ENCODE data around the gene DENND1B. TPM values are rescaled to one million over a fixed set of nuclear protein-coding genes. Genes with fewer than 3 reads are reported as not detected.

DENND1B gene
- total and polyA plus RNA-seq, 2 of the 8 experiments (the other 6 are each of a cell fraction or from before 2014, with no cell fraction given) = 0.74 to 3.3 TPM

GRCh38 chr1:197797010-197797409, 21.7 kb upstream of the DENND1B start:
- no peak overlapping the region for H2BK20ac ChIP-seq (ENCODE audit: low read length)
- TF ChIP-seq CHD7 (IDR thresholded peaks at IDR 0.05; ENCODE audit: insufficient replicate concordance, low read length) = no peak

More at GRCh38 chr1:197797010-197797409, 21.7 kb upstream of the DENND1B start:
- H3K18ac ChIP-seq (ENCODE audit: extremely low read depth, low read length) = no peak overlapping the region
- H3K4me3 ChIP-seq (ENCODE audit: extremely low read depth in 1 of 4, insufficient read depth in 2 of 4, low read depth in 3 of 4, low read length in 4 of 4) = no peak overlapping the region
- H3K27ac ChIP-seq (ENCODE audit: low read depth, low read length) = no peak overlapping the region
- H3K4me2 ChIP-seq (ENCODE audit: insufficient read depth in 1 of 2, low read depth in 2 of 2, low read length in 2 of 2) = no peak overlapping the region
- CTCF ChIA-PET (ENCODE audit: partially characterized antibody) = interaction anchor here (0.7 to 0.9 kb wide), 2 partner anchors 14 to 19 kb away, joined by 3 to 4 read pairs; no protein-coding TSS in a partner anchor
- H2BK12ac ChIP-seq (ENCODE audit: low read depth, low read length) = no peak overlapping the region
- no peak overlapping the region for H2BK15ac ChIP-seq (ENCODE audit: low read length)
- no peak overlapping the region for H4K91ac ChIP-seq (replicated peaks; ENCODE audit: insufficient read length, low read length)
- H4K5ac ChIP-seq (ENCODE audit: insufficient read length, low read depth, low read length) = no peak overlapping the region
- peaks cover 0 to 12% of the 10 kb centered on the region in 2 experiments; a peak in 3 of 4 replicates for H3K9me3 ChIP-seq (ENCODE audit: insufficient read depth in 2 of 2, low read depth in 1 of 2, low read length in 1 of 2)
- H3K23me2 ChIP-seq (ENCODE audit: low read depth, low read length) = no peaks in the 10 kb centered on the region; the same call in 1 of the 2 replicates
- H4K20me1 ChIP-seq (replicated peaks in 1 of 2; ENCODE audit: control insufficient read depth in 1 of 2, insufficient read depth in 2 of 2, low read length in 2 of 2) = no peaks in the 10 kb centered on the region
- POLR2A ChIA-PET (ENCODE audit: partially characterized antibody) = no interaction called here
- H2BK5ac ChIP-seq (ENCODE audit: low read depth, low read length) = no peak overlapping the region
- H2BK120ac ChIP-seq (replicated peaks; ENCODE audit: low read depth, low read length) = no peak overlapping the region
- H3K4ac ChIP-seq (replicated peaks; ENCODE audit: insufficient read length, low read depth, low read length) = no peak overlapping the region
- H3K36me3 ChIP-seq (ENCODE audit: control insufficient read depth in 2 of 4, insufficient read depth in 4 of 4, low read length in 3 of 4) = no peaks in the 10 kb centered on the region
- H2AFZ ChIP-seq (ENCODE audit: low read length) = no peak overlapping the region
- no peak overlapping the region for H3K56ac ChIP-seq (replicated peaks; ENCODE audit: insufficient read length, low read depth, low read length)
- H3K4me1 ChIP-seq (replicated peaks in 1 of 4; ENCODE audit: control insufficient read depth in 3 of 4, insufficient read depth in 4 of 4, low read length in 3 of 4) = peaks cover 0 to 4% (median 0%) of the 10 kb centered on the region in 4 experiments; a peak in 2 of 7 replicates
- no peaks in the 10 kb centered on the region for H3K79me1 ChIP-seq (ENCODE audit: low read depth, low read length)
- no peak overlapping the region for H2AK5ac ChIP-seq (ENCODE audit: low read depth, low read length)
- H4K8ac ChIP-seq (ENCODE audit: extremely low read depth, insufficient read depth, low read length) = no peak overlapping the region
- no peak overlapping the region for H3K9ac ChIP-seq (replicated peaks in 1 of 4; ENCODE audit: extremely low read depth in 1 of 4, low read depth in 3 of 4, low read length in 3 of 4)
- FAIRE-seq (no peak), DNase-seq (ENCODE audit: low read depth in 1 of 2, low spot score in 2 of 2) (no peak)
- H3K23ac ChIP-seq (ENCODE audit: insufficient read length) = no peak overlapping the region
- no peaks in the 10 kb centered on the region for H3K79me2 ChIP-seq (ENCODE audit: control insufficient read depth in 1 of 2, insufficient read depth in 2 of 2, low read length in 2 of 2)
- no peaks in the 10 kb centered on the region for H3K27me3 ChIP-seq (replicated peaks in 1 of 4; ENCODE audit: control insufficient read depth in 3 of 4, extremely low read depth in 1 of 4, insufficient read depth in 3 of 4, low read length in 3 of 4)
- H3K14ac ChIP-seq (ENCODE audit: insufficient read length) = no peak overlapping the region

All from H1 (cell line).